HuH-7.5 (cell line): Measurements from ENCODE around the gene SYNRG.

ENCODE experiments used
- DNase-seq: peaks from one replicate; pipeline ENCODE4 v3.0.0; 2011; ENCODE audit warnings: low spot score

SYNRG gene

DNA sequence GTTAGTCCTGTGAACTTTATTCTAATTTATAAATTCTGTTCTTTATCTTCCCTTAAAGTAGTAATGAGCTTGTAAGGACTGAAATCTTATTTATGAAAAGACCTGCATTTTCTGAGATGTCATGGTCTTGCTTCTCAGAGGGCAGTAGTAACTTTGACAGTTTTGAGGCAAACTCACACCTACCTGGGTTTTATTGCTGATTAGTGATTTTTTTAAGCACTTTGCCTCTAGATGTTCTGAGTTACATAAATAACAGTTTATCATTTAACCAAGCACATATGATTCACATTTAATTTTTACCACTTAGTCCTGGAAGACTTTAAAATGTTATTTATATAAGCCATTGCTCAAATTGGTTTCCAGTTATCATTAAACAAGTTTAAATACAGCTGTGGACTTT is 108.8 kb downstream of the SYNRG start:
- DNase-seq, result no peak

DNA sequence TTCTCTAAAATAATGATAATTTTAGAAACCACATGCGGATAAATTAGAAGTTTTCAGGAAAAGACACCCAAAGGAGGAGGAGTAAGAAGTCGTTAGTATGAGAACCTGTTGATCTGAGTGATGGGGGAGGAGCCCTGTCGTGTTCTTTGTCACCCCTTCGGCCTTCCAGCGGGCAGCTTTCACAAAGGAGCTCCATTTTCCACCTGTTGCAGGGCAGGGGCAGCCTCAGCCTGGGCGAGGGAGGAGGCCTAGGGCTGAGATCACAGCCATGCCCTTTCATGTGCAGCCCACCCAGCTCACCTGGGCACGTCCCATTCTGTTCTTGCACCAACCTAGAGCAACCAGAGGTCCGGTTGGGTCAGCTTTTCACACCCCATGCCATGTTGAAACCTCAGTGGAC is 114.2 kb downstream of the SYNRG start:
- no peak for DNase-seq

DNA sequence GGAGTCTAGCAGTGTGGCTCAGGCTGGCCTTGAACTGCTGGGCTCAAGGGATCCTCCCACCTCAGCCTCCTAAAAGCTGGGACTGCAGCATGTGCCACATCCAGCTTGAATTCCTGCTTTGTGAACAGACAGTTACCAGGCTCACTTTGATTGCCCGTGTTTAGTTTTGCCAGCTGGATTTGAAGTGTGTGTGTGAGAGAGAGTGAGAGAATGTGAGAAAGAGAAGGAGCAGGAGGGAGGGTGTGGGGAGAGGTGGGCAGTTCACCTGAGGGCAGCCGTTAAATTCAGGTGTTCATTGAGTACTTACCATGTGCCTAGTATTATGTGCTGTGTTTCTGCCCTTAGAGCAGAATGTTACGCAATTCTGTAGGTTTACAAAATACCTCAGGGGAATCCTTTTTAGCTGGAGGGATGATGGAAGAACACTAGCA is 114.8 kb downstream of the SYNRG start:
- DNase-seq, result no peak

DNA sequence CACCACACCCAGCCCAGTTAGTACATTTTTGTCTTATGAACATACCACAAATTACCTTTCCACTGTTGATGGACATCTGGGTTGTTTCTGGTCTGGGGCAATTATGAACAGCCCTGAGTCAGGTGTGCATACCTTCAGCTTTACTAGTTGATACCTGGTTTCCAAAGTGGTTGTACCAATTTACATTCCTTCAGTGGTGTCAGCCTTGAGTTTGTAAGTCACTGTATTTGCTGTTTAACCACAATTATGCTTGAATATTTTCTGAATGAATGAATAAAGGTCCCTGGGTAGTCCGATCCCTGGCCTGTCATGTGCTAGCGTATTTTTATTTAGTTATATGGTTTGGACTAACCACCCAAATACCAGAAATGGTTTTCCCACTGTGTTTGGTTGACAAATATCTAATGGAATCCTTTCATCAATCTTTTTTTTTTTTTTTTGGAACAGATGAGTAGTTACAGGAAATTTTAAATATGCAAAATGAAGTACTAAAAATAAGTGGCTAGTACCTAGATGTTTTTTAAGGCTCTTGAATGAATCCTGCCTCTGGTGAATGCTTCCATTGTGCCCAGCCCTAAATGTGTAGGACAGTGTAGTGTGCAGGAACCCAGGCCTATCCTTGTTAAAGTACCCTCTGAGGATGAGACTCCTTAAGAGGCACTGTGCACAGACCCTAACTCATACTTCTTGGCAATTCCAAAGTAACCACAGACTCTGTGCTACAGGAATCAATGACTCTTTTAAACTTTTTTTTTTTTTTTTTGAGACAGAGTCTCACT is 115.8 kb downstream of the SYNRG start:
- DNase-seq, result no peak

DNA sequence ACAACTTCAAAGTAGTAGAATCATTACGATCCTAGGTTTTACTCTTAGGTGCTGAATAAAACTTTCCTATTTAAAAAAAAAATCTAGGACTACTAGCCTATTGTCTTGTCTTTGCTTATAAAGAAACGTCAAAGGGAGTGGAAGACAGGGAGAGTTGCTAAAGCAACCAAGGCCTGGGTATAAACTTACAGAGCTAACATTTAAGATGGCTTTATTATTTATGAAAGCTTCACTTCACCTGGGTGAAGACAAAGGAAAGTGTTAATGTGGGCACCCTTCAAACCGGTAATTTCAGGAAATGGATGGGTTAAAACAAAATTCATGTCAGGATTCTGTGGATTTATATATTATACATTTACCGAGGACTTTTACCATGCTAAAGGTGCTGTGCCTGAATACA is 117.1 kb downstream of the SYNRG start:
- DNase-seq, result no peak

DNA sequence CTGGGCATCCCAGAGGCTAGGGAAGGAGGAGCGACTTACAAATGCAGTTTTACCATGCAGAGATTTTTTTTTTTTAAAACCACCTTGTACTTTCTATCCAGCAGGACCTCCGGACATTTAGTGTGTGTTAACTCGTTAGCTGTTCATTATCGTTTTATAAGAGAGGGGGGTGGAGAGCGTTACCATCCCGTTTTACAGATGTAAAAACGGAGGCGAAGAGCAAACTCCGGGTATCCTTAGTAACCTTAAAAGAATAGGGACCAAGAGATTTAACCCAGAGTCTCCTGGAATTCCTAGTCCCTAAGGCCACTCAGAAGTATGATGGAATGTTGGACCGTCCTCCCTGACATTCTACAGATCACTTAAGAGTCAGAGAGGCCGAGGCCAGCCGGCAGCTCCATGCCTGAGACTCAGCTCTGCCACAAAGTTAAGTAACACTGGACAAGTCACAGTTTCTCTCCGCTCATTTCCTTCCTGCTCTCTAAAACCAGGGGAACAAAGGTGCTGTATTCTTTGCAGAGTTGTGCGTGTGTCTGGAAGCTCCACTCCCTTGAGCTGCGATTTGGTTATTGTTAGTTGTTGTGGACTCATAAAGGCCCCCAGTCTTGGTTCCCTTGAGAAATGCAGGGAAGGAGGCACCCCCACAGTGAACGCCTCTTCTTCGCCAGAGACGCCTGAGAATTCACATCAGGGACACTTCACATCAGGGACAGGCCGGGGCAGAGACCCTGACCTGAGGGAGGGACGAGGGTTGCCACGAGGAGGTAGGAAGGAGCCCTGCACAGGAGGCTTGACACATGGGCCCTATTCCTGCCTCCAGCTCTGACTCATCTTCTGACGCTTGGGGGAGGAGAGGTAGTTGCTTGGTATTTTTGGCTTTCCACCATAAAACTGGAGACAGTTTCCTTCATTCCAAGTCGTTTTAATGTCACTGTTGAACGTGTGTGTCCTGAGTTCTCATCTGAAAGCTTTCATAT is 118.3 kb downstream of the SYNRG start:
- DNase-seq, result peak; percentile 57

DNA sequence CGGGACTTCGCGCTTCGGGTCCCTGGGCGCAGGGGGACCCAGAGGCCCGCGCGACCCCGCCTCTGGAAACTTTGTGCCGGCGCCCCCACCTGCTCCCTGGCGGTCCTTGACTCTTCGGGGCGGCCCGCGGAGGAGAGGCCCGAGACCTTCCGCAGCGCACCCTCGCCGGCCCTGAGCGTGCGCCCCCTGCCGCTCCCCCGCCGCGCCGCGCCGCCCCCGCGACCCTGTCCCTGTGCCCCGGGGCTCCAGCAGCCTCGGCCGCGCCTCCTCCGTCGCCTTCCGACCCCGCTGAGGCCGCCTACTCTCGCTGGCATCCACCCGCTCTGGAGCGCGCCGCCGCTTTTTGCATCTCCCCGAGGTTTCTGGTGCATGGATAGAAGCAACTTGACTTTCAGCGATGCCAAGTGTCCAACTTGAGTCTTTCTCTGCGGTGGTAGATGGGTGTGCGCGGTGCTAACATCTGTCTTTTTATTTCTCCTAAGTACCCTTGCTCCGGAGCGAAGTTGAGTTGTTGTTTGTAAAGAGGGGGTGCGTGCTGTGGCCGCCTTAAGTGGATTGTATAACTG is 119.1 kb downstream of the SYNRG start:
- no peak for DNase-seq

DNA sequence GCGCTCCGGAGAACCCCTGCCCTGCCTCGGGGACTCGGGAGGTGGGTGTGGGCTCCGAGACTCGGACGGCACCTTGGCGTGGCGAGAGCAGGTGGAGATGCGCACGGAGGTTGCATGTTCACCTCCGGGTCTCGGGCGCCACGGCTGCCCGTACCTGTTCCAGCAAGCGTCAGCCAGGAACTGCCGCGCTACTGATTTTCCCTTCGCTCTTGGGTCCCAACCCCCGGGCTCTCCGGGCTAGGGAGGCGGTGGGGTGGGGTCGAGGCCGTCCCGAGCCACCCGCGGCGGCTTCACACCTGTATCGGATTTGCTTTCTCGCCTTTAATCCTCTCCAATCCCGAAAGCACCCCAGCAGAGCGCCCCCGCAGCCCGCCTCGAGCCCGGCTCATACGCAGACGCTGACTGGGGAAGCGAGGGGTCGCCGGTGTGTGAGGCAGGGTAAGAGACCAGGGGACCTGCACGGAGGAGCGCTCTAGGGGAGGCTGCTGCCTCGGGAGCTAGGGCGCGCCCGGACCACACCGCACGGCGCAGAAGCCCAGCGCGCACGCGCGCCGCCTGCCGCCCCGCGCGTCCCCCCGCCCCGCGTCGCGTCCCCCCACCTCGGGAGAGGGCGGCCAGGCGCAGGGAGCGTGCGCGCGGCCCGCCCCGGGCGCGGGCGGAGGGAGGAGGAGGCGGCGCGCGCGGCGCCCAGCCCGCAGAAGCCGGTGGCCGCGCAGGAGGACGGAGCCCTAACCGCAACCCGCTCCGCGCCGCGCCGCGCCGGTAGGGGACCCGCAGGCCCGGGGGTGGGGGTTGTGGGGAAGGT is 119.8 kb downstream of the SYNRG start, which contains the start of gene DUSP14:
DUSP14 (plus strand) TSS at position 695 of the 805 bp plus-strand sequence. CDS start 22,382 bp downstream, outside the sequence.
- DNase-seq, result peak; percentile 87

DNA sequence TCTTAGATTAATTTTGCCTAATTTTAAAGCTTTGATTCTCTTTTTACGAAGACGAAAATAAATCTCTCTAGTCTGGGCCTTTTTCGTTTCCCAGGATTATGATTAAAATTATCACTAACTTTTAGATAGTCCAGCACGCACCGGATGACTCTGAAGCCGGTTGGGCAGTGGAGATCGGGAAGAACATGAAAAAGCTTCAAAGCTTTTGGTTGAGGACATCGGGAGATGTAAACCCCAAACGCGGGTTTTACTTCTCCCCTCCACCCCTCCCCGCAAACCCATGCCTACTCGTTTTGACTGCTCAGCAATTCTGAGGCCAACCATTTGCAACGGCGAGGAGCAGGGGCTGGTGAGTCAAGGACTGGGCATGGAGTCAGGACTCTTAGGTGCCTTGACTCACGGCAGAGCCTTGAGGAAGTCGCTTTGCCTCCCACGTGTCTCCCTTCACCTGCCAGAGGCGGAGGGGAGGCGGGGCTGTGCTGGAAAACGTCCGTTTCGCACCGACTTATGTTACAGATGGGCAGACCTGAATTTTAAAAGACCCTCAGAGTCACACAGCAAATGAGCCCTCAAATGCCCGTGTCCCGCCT is 120.5 kb downstream of the SYNRG start:
- DNase-seq, result peak; percentile 51

DNA sequence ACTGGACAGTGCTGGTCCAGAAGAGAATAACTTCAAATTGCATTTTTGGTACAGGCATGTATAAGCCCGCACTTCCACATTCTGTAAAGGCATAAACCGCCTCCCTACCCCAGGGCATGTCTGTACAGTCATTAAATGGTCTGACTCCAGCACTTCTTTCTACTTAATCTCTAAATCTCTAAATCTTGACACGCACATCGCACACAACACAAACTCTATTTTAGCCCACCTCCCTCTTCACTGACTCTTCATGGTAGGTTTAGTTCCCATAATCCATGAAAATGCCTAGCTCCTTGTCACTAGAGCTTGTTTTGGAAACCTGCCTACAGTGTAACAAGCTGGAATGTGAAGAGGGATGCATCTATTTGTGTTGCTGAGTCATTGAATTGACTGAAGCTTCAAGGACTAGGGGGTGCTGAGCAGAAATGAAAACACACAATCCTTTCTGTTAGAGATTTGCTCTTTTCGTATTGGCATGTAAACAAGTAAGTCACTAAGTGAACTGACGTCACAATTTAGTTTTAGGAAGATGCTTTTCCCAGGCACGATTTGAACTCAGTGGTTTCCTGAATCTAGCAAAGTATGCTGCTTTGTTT is 121.1 kb downstream of the SYNRG start:
- peak; percentile 66 for DNase-seq

DNA sequence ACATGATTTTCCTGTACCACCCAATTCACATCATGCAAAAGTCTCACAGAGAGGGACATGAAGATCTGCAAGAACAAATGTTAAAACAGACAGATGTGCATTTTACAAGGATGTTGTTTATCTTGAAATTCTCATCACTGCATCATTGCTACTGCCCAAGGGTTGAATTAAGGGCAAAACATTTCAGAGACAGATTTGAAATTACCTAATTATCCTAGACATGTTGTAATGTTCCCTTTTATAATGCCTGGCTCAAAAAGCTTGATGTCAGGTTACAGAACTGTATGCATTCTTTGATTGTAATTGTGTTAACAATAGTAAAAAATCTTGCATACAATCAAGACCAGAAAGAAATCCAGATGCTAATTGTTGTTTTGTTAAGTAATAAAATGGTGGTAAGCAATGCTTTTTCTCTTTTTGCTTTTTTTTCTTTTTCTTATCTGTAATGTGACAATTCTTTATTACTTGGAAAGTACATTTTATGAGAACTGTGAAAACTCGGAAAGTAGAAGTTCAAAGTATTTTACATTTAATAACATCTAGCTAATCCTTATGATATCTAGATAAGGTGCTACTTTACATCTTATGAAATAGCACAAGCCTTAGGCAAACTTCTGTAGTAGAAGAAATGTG is 123.2 kb downstream of the SYNRG start:
- no peak for DNase-seq

DNA sequence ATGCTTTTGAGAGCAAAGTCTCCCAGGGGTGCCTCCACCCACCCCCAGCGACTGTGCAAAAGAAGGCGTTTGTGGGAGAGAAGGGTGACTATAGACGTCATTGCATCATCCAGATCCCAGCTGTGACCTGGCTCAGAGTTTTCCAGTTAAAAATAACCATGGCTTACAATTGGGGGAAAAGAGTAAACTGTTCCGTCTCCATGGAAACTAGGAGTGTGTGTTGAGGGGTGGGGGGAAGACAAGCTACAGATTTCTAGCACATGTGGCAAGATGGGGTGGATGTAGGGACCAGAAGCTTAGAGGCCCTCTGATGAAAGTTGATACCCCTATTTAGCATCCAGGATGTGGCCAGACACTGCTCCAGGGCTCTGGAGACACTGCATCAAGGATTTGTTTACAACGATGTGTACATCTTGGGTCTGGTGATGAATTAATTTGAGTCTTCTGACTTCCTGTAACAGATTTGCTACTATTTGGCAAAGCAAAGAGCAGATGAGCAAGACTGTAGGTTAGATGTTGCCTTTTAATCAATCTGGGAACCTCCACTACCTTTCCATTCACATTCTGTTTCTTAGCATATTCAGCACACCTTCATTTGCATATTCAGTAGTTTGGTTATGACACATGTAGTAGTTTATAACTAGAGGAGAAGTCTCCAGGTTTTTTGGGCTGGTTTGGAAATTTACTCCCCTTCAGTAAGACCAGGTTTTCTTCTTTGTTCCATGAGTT is 125.7 kb downstream of the SYNRG start:
- no peak for DNase-seq

DNA sequence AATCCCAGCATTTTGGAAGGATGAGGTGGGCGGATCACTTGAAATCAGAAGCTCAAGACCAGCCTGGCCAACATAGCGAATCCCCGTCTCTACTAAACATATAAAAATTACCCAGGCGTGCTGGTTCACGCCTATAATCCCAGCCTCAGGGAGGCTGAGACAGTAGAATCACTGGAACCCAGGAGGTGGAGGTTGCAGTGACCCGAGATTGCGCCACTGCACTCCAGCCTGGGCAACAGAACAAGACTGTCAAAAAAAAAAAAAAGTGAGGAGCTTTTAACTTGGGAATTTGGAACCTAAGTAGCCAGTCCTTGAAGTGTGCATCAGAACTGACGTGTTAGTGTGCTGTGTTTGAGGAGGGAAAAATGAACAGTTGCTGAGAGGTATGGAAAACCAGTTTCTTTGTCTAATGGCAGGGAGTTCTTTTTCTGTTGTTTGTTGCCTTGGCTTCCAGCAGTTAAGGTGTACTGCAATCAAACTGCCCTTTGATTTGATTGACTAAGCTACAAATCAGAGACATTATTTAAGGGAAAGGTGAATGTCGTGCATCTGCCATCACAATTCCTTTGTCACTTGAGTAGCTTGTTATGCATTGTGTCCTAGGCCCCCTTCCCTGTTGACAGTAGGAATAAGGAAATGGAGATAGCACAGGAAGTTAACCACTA is 128.1 kb downstream of the SYNRG start:
- no peak for DNase-seq

DNA sequence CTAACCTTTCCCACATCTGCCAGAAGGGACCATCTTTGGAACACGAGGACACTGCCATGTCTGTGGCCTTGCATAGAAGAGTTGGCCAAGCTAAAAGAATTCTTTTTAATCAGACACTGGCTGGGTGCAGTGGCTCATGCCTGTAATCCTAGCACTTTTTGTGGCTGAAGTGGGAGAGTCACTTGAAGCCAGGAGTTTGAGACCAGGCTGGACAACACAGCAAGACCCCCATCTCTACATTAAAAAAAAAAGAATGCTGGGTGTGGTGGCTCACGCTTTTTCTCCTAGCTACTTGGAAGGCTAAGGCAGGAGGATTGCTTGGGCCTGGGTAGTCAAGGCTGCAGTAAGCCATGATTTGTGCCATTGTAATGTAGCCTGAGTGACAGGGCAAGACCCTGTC is 128.8 kb downstream of the SYNRG start:
- DNase-seq, result no peak

DNA sequence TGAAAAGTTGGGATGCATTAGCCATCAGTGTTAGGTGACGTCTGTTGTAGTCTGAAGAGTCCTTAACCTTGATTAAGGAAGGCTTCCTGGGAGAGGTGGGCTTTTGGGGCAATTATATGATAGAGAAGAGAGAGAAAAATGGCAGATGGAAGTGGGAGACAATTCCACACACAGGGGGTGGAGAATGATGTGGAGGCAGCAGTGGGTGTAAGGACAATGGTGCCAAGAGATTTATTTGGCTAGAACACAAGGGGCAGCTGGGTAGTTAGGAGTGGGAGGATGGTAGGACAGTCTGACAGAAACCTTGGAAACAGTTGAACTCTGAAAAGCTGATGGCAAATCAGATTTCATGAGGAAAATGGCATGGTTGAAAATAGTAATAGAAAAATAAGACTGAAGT is 130.2 kb downstream of the SYNRG start:
- DNase-seq, result no peak

DNA sequence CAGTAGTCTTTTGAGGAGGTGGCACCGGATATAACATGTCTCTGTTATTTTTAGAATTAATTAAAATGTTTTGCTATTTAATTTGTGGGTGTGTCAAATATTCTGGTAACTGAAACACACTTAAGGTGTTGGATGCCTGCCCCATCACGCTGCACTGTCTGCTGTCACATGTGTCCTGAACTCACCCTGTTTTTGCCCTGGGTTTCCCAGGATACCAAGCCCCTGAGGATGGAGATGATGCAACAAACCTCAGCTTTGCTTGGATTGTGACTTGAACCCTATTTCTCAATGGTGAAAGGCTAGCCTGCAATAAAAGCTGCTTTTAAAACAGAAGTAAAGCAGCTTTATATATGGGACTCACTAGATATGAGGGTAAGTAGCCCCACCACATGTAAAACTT is 131.0 kb downstream of the SYNRG start:
- DNase-seq, result no peak

DNA sequence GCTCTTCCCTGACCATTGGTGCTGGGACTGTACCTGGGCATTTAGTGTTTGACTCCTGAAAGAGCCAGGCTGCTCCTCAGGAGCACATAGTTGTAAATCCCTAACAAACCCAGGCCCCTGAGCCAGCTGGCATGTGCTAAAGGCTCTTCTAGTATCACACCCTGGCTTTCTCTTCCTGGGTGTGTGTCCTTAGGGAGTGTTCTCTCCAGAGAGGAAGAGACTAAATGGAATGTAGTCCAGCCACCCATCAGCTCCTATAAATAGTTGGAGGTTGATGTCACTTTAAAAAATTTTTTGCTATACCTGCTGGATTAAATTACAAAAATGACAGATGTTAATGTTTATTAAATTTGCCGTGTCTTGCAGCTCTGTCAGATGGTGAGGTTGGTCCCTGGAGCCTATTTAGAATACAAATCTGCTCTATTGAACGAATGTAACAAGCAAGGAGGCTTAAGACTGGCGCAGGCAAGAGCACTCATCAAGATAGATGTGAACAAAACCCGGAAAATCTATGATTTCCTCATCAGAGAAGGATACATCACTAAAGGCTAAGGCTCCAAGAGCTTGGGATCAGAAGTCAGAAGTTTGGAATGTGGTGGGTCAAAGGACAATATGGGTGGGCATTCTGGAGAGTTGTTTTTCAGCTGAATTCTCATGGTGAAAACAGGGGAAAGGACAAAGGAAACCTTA is 132.6 kb downstream of the SYNRG start:
- DNase-seq, result no peak

DNA sequence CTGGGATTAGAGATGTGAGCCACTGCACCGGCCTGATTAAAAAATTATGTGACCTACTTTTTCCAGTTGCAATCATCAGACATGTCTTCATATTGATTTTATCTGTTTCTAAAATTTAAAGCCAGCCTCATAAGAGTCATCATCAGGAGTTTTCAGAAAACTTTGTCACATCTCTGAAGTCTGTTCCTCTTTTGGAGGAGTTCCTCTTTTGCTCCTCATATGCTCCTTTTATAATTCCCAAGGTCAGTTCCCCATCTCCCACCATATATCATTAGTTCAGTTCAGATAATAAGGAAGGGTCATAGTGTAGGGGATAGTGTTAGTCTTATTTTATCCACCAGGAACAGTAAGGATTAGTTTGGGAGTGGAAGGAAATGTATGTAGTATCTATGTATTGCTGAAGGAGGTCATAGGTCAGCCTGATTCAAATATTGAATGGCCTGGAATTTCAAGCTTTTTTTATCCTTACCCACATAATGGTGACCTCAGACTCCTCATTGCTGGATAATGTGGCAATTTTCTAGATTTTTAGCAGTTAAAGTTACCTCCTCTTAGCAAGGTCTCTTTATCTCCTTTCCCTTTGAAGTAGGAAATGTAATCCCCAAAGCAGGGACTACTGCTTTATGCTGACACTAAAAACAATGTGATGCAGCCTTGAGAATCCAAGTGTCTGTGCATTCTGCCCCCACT is 133.3 kb downstream of the SYNRG start:
- no peak for DNase-seq
